Vagina (tissue), 2 donors: Measurements from ENCODE around the gene P2RX6. TPM values are rescaled to one million over a fixed set of nuclear protein-coding genes. Genes with fewer than 3 reads are reported as not detected.

Experiments used
- DNase-seq, 2 donors: peaks; one replicate each; pipeline ENCODE4 v3.0.0-alpha.2; 2017; ENCODE audit errors: extremely low spot score in 2 of 2
- H3K27ac ChIP-seq: fragments of 200-600 bp; sonication (generic); one replicate; pipeline ENCODE4 v1.5.1; 2019
- H3K27me3 ChIP-seq: fragments of 200-600 bp; sonication (generic); one replicate; pipeline ENCODE4 v1.5.1; 2019
- H3K36me3 ChIP-seq, 2 donors: fragments of 200-600 bp; sonication (generic); one replicate each; pipeline ENCODE4 v1.5.1; 2017 to 2019
- H3K4me1 ChIP-seq: fragments of 200-600 bp; sonication (generic); one replicate; pipeline ENCODE4 v1.5.1; 2019
- H3K4me3 ChIP-seq, 2 donors: fragments of 200-600 bp; sonication (generic); 1 replicate in 1 of 2; 2 replicates in 1 of 2; pipeline ENCODE4 v1.5.1; 2016 to 2019
- H3K9me3 ChIP-seq: fragments of 200-600 bp; sonication (generic); one replicate; pipeline ENCODE4 v1.5.1; 2019
- POLR2A ChIP-seq, 2 donors: fragments of 450-650 bp; IDR thresholded peaks; one replicate each; pipeline ENCODE4 v1.6.1; 2017; ENCODE audit warnings: antibody characterized with exemption in 2 of 2, mild to moderate bottlenecking in 2 of 2, moderate library complexity in 2 of 2
- POLR2AphosphoS5 ChIP-seq, 2 donors: sonication (generic); formaldehyde crosslinking; IDR thresholded peaks; one replicate each; pipeline ENCODE4 v1.9.0; 2017; ENCODE audit warnings: antibody characterized with exemption in 2 of 2, mild to moderate bottlenecking in 2 of 2, low read depth in 1 of 2; ENCODE audit not compliant: insufficient read depth in 1 of 2
- intact Hi-C: fragments of 100-400 bp; cut with DNase I; formaldehyde crosslinking; loops from one replicate; pipeline ENCODE4 v1.15.1; 2023
- total RNA-seq: library from RNA; depleted of rRNA; stranded (reverse); fragments of >200 nt; gene quantifications from one replicate; pipeline ENCODE4 v1.2.3, GENCODE V29; 2016
- TF ChIP-seq, protein P1 (sequence below), 3 experiments: fragments of 450-650 bp in 2 of 3; fragments of 200-600 bp in 1 of 3; sonication (generic) in 1 of 3; IDR thresholded peaks; one replicate each; pipeline ENCODE4 v1.5.1; 2017 to 2019; ENCODE audit warnings: antibody characterized with exemption in 3 of 3, mild to moderate bottlenecking in 2 of 3, moderate library complexity in 2 of 3

P2RX6 gene
- total RNA-seq, 1 donor from 2014 or later, result 1.7 TPM

DNA sequence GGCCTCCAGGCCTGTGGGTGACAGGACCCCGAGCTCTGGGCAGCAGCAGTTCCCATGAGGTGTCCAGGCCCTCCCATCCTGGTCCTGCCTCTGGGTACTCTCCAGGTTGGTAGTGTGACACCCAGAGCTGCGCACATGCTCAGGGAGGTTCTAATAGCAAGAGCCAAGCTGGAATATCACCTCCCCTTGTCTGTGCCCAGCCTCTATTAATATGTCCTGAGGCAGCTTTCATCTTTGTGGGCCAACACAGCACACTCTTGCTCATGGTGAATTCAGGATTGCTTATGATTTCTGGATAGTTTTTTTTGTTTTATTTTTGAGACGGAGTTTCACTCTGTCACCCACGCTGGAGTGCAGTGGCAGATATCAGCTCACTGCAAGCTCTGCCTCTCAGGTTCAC lies 3.3 kb downstream of the P2RX6 start:
- TF ChIP-seq, protein P1, sequence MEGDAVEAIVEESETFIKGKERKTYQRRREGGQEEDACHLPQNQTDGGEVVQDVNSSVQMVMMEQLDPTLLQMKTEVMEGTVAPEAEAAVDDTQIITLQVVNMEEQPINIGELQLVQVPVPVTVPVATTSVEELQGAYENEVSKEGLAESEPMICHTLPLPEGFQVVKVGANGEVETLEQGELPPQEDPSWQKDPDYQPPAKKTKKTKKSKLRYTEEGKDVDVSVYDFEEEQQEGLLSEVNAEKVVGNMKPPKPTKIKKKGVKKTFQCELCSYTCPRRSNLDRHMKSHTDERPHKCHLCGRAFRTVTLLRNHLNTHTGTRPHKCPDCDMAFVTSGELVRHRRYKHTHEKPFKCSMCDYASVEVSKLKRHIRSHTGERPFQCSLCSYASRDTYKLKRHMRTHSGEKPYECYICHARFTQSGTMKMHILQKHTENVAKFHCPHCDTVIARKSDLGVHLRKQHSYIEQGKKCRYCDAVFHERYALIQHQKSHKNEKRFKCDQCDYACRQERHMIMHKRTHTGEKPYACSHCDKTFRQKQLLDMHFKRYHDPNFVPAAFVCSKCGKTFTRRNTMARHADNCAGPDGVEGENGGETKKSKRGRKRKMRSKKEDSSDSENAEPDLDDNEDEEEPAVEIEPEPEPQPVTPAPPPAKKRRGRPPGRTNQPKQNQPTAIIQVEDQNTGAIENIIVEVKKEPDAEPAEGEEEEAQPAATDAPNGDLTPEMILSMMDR (IDR thresholded peaks at IDR 0.05), result no peak
- TF ChIP-seq POLR2A (IDR thresholded peaks at IDR 0.05), result no peak
- TF ChIP-seq POLR2AphosphoS5 (IDR thresholded peaks at IDR 0.05; ENCODE audit: insufficient read depth in 1 of 2, low read depth in 1 of 2), result no peak

GRCh38 chr22:21020802-21021429 lies 6.0 kb downstream of the P2RX6 start:
- Histone ChIP-seq H3K4me3 (no peak overlapping the region), H3K27ac (no peak overlapping the region), H3K36me3 (no peaks in the 10 kb centered on the region), H3K27me3 (no peaks in the 10 kb centered on the region), H3K9me3 (no peaks in the 10 kb centered on the region), H3K4me1 (peaks cover 6% of the 10 kb centered on the region)
- TF ChIP-seq, protein P1 (IDR thresholded peaks at IDR 0.05), result no peak
- TF ChIP-seq POLR2A (IDR thresholded peaks at IDR 0.05) (no peak), POLR2AphosphoS5 (IDR thresholded peaks at IDR 0.05; ENCODE audit: insufficient read depth in 1 of 2, low read depth in 1 of 2) (no peak)
- no peak for DNase-seq
- intact Hi-C loops, result no loop called here

More for the DNA sequence above, 3.3 kb downstream of the P2RX6 start:
- H3K27ac ChIP-seq, result no peak overlapping the region
- no peaks in the 10 kb centered on the region for H3K27me3 ChIP-seq
- no peaks in the 10 kb centered on the region for H3K36me3 ChIP-seq
- no peak overlapping the region for H3K4me3 ChIP-seq
- intact Hi-C loops, result no loop called here
- no peak for DNase-seq
- H3K4me1 ChIP-seq, result peaks cover 25% of the 10 kb centered on the region
- H3K9me3 ChIP-seq, result no peaks in the 10 kb centered on the region

DNA sequence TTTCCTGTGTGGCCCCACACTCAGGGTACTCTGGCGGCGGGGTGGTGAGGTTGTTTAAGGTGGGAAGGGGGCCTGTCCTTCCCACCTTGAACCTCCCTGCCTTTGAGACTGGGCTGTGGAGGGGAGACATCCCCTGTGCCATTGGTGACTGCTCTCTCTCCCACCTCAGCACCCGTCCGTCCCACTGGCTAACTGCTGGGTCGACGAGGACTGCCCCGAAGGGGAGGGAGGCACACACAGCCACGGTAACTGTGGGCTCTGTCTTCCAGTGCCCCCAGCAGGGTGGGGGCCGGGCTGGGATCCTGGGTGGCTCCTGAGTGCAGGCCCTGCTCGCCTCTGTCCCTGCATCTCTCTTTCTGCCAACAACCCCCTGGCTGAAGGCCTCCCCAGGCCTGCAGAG lies 7.5 kb downstream of the P2RX6 start:
- no peak for DNase-seq
- Histone ChIP-seq H3K27ac (no peak overlapping the region), H3K9me3 (no peaks in the 10 kb centered on the region), H3K4me3 (no peak overlapping the region), H3K36me3 (no peaks in the 10 kb centered on the region), H3K4me1 (peaks cover 11% of the 10 kb centered on the region), H3K27me3 (no peaks in the 10 kb centered on the region)
- TF ChIP-seq POLR2A (IDR thresholded peaks at IDR 0.05) (no peak), POLR2AphosphoS5 (IDR thresholded peaks at IDR 0.05; ENCODE audit: insufficient read depth in 1 of 2, low read depth in 1 of 2) (no peak)
- TF ChIP-seq, protein P1 (IDR thresholded peaks at IDR 0.05), result no peak
- intact Hi-C loops, result no loop called here

- no peaks in the 10 kb centered on the region for H3K9me3 ChIP-seq
Observed at GRCh38 chr22:21022955-21023614, 8.1 kb downstream of the P2RX6 start.

More at GRCh38 chr22:21022955-21023614, 8.1 kb downstream of the P2RX6 start:
- peaks cover 11% of the 10 kb centered on the region for H3K4me1 ChIP-seq
- DNase-seq, result no peak
- H3K4me3 ChIP-seq, result no peak overlapping the region
- intact Hi-C loops, result no loop called here
- H3K27ac ChIP-seq, result no peak overlapping the region
- TF ChIP-seq POLR2A (IDR thresholded peaks at IDR 0.05), result no peak
- TF ChIP-seq POLR2AphosphoS5 (IDR thresholded peaks at IDR 0.05; ENCODE audit: insufficient read depth in 1 of 2, low read depth in 1 of 2), result no peak
- TF ChIP-seq, protein P1 (IDR thresholded peaks at IDR 0.05), result no peak
- H3K27me3 ChIP-seq, result no peaks in the 10 kb centered on the region
- no peaks in the 10 kb centered on the region for H3K36me3 ChIP-seq
